HepG2 (cell line): ENCODE results near the gene MTX2. TPM values are rescaled to one million over a fixed set of nuclear protein-coding genes. Genes with fewer than 3 reads are reported as not detected.

Source experiments
- ATAC-seq: fragments of 200-7000 bp; cut with Tn5 transposase; 3 replicates; pipeline ENCODE4 v1.9.1; 2020; ENCODE audit warnings: mild to moderate bottlenecking, moderate library complexity
- BruUV-seq: library from RNA; stranded (reverse); fragments of 400-500 nt; replicated peaks from 2 replicates; lab custom pipeline; 2021; lab: Mats Ljungman, UMichigan
- CTCF ChIA-PET: fragments of 300-600 bp; formaldehyde crosslinking; extraction: SDS; loops from one replicate; lab custom pipeline; 2021; ENCODE audit warnings: low total read pairs, inconsistent platforms, low intra/inter-chr PET ratio; lab: Yijun Ruan, JAX
- POLR2A ChIA-PET: fragments of 350-600 bp; sonication (Branson Sonifier 250); formaldehyde crosslinking; loops from one replicate; lab custom pipeline; 2020; ENCODE audit warnings: antibody characterized with exemption, inconsistent platforms; lab: Yijun Ruan, JAX
- DNase-seq: peaks from one replicate; pipeline ENCODE4 v3.0.0-alpha.2; 2015; ENCODE audit warnings: low spot score
- FAIRE-seq: peaks from 3 replicates; lab custom pipeline; 2011; peaks lifted over from hg19 to GRCh38; lab: Jason Lieb, UNC
- H2AFZ ChIP-seq: one replicate; pipeline ENCODE4 v1.6.1; 2011; ENCODE audit warnings: low read length, inconsistent platforms
- H3K27ac ChIP-seq: fragments of 300-600 bp; 3 replicates; pipeline ENCODE4 v1.8.0; 2011; ENCODE audit warnings: mixed run types, mild to moderate bottlenecking, mixed read lengths, low read length, inconsistent platforms; ENCODE audit not compliant: insufficient read depth; ENCODE audit errors: extremely low read length
- H3K27me3 ChIP-seq, 2 experiments: fragments of 200-600 bp in 1 of 2; 2 replicates in 1 of 2; 3 replicates in 1 of 2; pipeline versions ENCODE4 v1.6.0 to v1.8.0; 2011; ENCODE audit warnings: low read length in 2 of 2, mild to moderate bottlenecking in 2 of 2, moderate library complexity in 2 of 2, inconsistent platforms in 1 of 2; ENCODE audit not compliant: insufficient read depth in 2 of 2, control insufficient read depth in 1 of 2
- H3K36me3 ChIP-seq, 2 experiments: fragments of 200-600 bp in 1 of 2; replicated peaks in 1 of 2; 2 replicates in 1 of 2; 3 replicates in 1 of 2; pipeline versions ENCODE4 v1.5.1 to v1.8.0; 2011; ENCODE audit warnings: low read length in 2 of 2, inconsistent platforms in 1 of 2; ENCODE audit not compliant: insufficient read depth in 2 of 2, control insufficient read depth in 1 of 2
- H3K4me1 ChIP-seq: 2 replicates; pipeline ENCODE4 v1.5.1; 2012; ENCODE audit warnings: low read length, inconsistent platforms; ENCODE audit not compliant: insufficient read depth
- H3K4me2 ChIP-seq: 2 replicates; pipeline ENCODE4 v1.6.0; 2011; ENCODE audit warnings: low read depth, low read length, inconsistent platforms
- H3K4me3 ChIP-seq, 3 experiments: fragments of 200-600 bp in 1 of 3; sonication (generic), shearing (Covaris generic) in 1 of 3; replicated peaks in 1 of 3; 2 replicates each; pipeline ENCODE4 v1.5.1; 2011 to 2016; ENCODE audit warnings: low read length in 3 of 3, inconsistent platforms in 2 of 3, low read depth in 2 of 3, mild to moderate bottlenecking in 2 of 3, control low read depth in 1 of 3, mixed read lengths in 1 of 3; ENCODE audit not compliant: insufficient read depth in 1 of 3
- H3K79me2 ChIP-seq: one replicate; pipeline ENCODE4 v1.6.1; 2011; ENCODE audit warnings: low read length, inconsistent platforms; ENCODE audit not compliant: insufficient read depth
- H3K9ac ChIP-seq: 2 replicates; pipeline ENCODE4 v1.6.0; 2011; ENCODE audit warnings: mild to moderate bottlenecking, low read depth, low read length, inconsistent platforms; ENCODE audit not compliant: insufficient read depth
- H3K9me3 ChIP-seq: 2 replicates; pipeline ENCODE4 v1.5.1; 2012; ENCODE audit warnings: mild to moderate bottlenecking, low read length
- H4K20me1 ChIP-seq: 2 replicates; pipeline ENCODE4 v1.6.0; 2011; ENCODE audit warnings: inconsistent platforms, mild to moderate bottlenecking, low read length, moderate library complexity; ENCODE audit not compliant: insufficient read depth
- BHLHE40 ChIP-seq: IDR thresholded peaks from 2 replicates; pipeline ENCODE4 v1.6.1; 2011; ENCODE audit warnings: low read length, improper control_type of control experiment
- CTCF ChIP-seq: sonication (generic); formaldehyde crosslinking; IDR thresholded peaks from 2 replicates; pipeline ENCODE4 v1.5.0; 2020; ENCODE audit warnings: mild to moderate bottlenecking, missing genetic modification reagents, moderate library complexity
- FOXP1 ChIP-seq, 2 experiments: fragments of 450-650 bp in 1 of 2; IDR thresholded peaks; 2 replicates each; pipeline ENCODE4 v1.6.1; 2017 to 2018; ENCODE audit warnings: antibody characterized with exemption in 1 of 2
- IRF2 ChIP-seq: IDR thresholded peaks from 2 replicates; pipeline ENCODE4 v1.6.1; 2018; ENCODE audit warnings: missing genetic modification reagents, missing compliant biosample characterization
- KDM3A ChIP-seq: IDR thresholded peaks from 2 replicates; pipeline ENCODE4 v1.6.1; 2018; ENCODE audit warnings: low read depth, missing compliant biosample characterization
- NBN ChIP-seq: fragments of 450-650 bp; conservative IDR thresholded peaks from 2 replicates; pipeline ENCODE4 v1.6.1; 2017
- NFE2L1 ChIP-seq: sonication (generic); formaldehyde crosslinking; IDR thresholded peaks from 2 replicates; pipeline ENCODE4 v1.4.0; 2020; ENCODE audit warnings: missing genetic modification reagents, mild to moderate bottlenecking, borderline replicate concordance
- NFKBIZ ChIP-seq: IDR thresholded peaks from 2 replicates; pipeline ENCODE4 v1.6.1; 2018; ENCODE audit warnings: missing genetic modification reagents, missing compliant biosample characterization
- PAXIP1 ChIP-seq: sonication (generic); formaldehyde crosslinking; conservative IDR thresholded peaks from 2 replicates; pipeline ENCODE4 v1.4.0; 2020; ENCODE audit warnings: mild to moderate bottlenecking, missing genetic modification reagents, moderate library complexity
- RARA ChIP-seq: IDR thresholded peaks from 2 replicates; pipeline ENCODE4 v1.6.1; 2016; ENCODE audit warnings: missing genetic modification reagents, missing compliant biosample characterization
- RELA ChIP-seq: sonication (generic); formaldehyde crosslinking; IDR thresholded peaks from 2 replicates; pipeline ENCODE4 v1.4.0; 2020; ENCODE audit warnings: missing genetic modification reagents
- SMC3 ChIP-seq: IDR thresholded peaks from 2 replicates; pipeline ENCODE4 v1.6.1; 2011; ENCODE audit warnings: low read length, improper control_type of control experiment
- STAG1 ChIP-seq: sonication (generic); formaldehyde crosslinking; IDR thresholded peaks from 2 replicates; pipeline ENCODE4 v1.4.0; 2020; ENCODE audit warnings: missing genetic modification reagents
- TOPORS ChIP-seq: sonication (generic); formaldehyde crosslinking; IDR thresholded peaks from 2 replicates; pipeline ENCODE4 v1.8.0; 2023; ENCODE audit warnings: mild to moderate bottlenecking, missing genetic modification reagents
- ZBTB4 ChIP-seq: sonication (generic); formaldehyde crosslinking; IDR thresholded peaks from 2 replicates; pipeline ENCODE4 v1.4.0; 2020; ENCODE audit warnings: missing genetic modification reagents, mild to moderate bottlenecking, borderline replicate concordance
- ZIK1 ChIP-seq: sonication (generic); formaldehyde crosslinking; IDR thresholded peaks from 2 replicates; pipeline ENCODE4 v1.5.0; 2020; ENCODE audit warnings: mild to moderate bottlenecking, low read depth, missing genetic modification reagents, borderline replicate concordance
- ZNF333 ChIP-seq: sonication (generic); formaldehyde crosslinking; IDR thresholded peaks from 2 replicates; pipeline ENCODE4 v1.4.0; 2020; ENCODE audit warnings: mild to moderate bottlenecking, missing genetic modification reagents, borderline replicate concordance
- WGBS: methylation state at CpG from one replicate; pipeline ENCODE4 v1.1.6; 2017; ENCODE audit warnings: low lambda C conversion rate; 5-methylcytosine and 5-hydroxymethylcytosine counted together
- in situ Hi-C: cut with HindIII; loops from 2 replicates; pipeline ENCODE4 v1.10.0; 2017; ENCODE audit warnings: low pct_unique_long_range_greater_than_20kb; ENCODE audit not compliant: extremely low pct_ligation_motif_present
- intact Hi-C: fragments of 100-400 bp; cut with micrococcal nuclease; formaldehyde crosslinking; loops from one replicate; pipeline ENCODE4 v1.10.0; 2022; ENCODE audit not compliant: unreplicated experiment
- polyA plus RNA-seq, 8 experiments: library from polyadenylated mRNA; depleted of rRNA in 3 of 8; stranded (reverse) in 7 of 8; unstranded in 1 of 8; fragments of >200 nt; fragmentation: Illumina TruSeq in 4 of 8; extraction: Trizol in 4 of 8; gene quantifications; 2 replicates each; pipeline versions ENCODE4 v1.2.1 to v1.2.3, GENCODE V29; 2011 to 2016; ENCODE audit warnings: low read depth in 4 of 8, missing spikeins in 1 of 8, mixed read lengths in 1 of 8; ENCODE audit not compliant: insufficient read depth in 1 of 8
- total RNA-seq, 5 experiments: library from RNA; depleted of rRNA; stranded (reverse); fragments of >200 nt; fragmentation: Illumina TruSeq; extraction: Trizol; gene quantifications; 2 replicates each; pipeline ENCODE4 v1.2.3, GENCODE V29; 2016; ENCODE audit warnings: low read depth in 1 of 5

Gene MTX2
- total and polyA plus RNA-seq, 2 of the 13 experiments (the other 11 are each of a cell fraction or from before 2014, with no cell fraction given), result 58.1 to 75.7 TPM

- H3K27me3 ChIP-seq, result no peaks in the 10 kb centered on the region
- H3K4me3 ChIP-seq, result no peak overlapping the region
- WGBS, result 3% methylated on average over 2 of the region's 2 CpGs
- in situ Hi-C loops, result no loop called here
- peaks cover 6% of the 10 kb centered on the region; the same call in 1 of the 2 replicates for H3K4me1 ChIP-seq
- H3K27ac ChIP-seq, result no peak overlapping the region
- DNase-seq (peak; percentile 20), ATAC-seq (peak; percentile 82), FAIRE-seq (no peak)
- H4K20me1 ChIP-seq, result no peaks in the 10 kb centered on the region
- BruUV-seq, result no TSS peak
- H3K79me2 ChIP-seq, result no peaks in the 10 kb centered on the region
- no peak overlapping the region for H2AFZ ChIP-seq
- ChIA-PET POLR2A (no interaction called here), CTCF (interaction anchor here (1.4 kb wide), 1 partner anchor 246 kb away, joined by 4 read pairs; no protein-coding TSS in a partner anchor)
- no peaks in the 10 kb centered on the region for H3K9me3 ChIP-seq
- no peak overlapping the region for H3K4me2 ChIP-seq
- intact Hi-C loops, result loop anchor here (1.0 kb wide), 1 partner anchor 246 kb away; no protein-coding TSS in a partner anchor
- no peaks in the 10 kb centered on the region for H3K36me3 ChIP-seq
- no peak overlapping the region for H3K9ac ChIP-seq
- TF ChIP-seq SMC3 (peak; percentile 51; the same call in 1 of the 2 replicates), RELA (CRISPR knock-in tag) (no peak), CTCF (CRISPR knock-in tag) (peak; percentile 46), ZIK1 (CRISPR knock-in tag) (no peak), NFE2L1 (no peak), TOPORS (CRISPR knock-in tag) (no peak), IRF2 (CRISPR knock-in tag) (no peak), FOXP1 (IDR thresholded peaks at IDR 0.05) (no peak), FOXP1 (CRISPR knock-in tag; IDR thresholded peaks at IDR 0.05) (no peak), ZNF333 (CRISPR knock-in tag) (no peak), ZBTB4 (CRISPR knock-in tag) (no peak), NFKBIZ (CRISPR knock-in tag) (no peak), BHLHE40 (no peak), RARA (CRISPR knock-in tag) (no peak), KDM3A (CRISPR knock-in tag) (no peak), PAXIP1 (no peak), NBN (no peak), STAG1 (CRISPR knock-in tag) (peak; percentile 66)
These were observed 116.6 kb downstream of the MTX2 start for GRCh38 chr2:176385838-176386237.
